Stimulated activated naive CD4-positive, alpha-beta T cell treated with Interleukin-2 at 50 U/mL for 16 hours (primary cell): ENCODE data around the gene WFS1.

Experiments
- DNase-seq: peaks from one replicate; lab custom pipeline; 2025; lab: John Stamatoyannopoulos, UW

The WFS1 gene

DNA sequence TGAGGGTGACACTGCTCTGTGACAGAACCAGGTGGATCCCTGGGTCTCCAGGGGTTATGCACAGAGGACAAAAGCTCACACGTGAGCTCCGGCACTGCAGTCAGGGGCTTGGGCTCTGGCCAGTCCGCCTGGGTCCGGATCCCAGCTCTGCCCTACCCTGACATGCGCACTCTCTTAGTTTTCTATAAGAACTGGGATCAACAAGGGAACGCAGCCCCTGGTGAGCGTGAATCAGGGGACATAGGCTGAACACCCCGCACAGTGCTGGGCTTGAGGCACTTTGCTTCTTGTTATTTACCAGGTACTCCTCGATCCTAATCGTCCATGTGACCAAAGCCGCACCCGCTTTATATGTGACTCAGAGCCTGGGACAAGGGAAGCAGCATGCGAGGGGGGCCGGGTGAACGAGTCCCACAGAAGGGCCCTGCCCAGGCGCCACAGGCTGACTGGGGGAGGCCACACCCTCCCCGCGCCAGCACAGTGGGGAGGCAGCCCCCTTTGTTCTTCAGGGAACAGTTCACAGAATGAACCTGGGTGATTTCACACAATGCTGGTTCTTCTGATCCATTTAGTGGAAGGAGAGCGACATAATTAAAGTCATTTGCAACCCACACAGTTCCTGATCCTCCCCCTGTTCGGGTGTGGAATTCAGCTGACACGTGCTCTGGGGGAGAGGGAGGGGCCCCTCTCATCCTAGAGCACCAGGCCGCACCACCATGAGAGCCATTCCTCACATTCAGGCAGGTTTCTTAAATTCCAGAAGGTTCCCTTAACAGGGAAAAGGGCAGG, 55.5 kb downstream of the WFS1 start:
- DNase-seq: no peak

DNA sequence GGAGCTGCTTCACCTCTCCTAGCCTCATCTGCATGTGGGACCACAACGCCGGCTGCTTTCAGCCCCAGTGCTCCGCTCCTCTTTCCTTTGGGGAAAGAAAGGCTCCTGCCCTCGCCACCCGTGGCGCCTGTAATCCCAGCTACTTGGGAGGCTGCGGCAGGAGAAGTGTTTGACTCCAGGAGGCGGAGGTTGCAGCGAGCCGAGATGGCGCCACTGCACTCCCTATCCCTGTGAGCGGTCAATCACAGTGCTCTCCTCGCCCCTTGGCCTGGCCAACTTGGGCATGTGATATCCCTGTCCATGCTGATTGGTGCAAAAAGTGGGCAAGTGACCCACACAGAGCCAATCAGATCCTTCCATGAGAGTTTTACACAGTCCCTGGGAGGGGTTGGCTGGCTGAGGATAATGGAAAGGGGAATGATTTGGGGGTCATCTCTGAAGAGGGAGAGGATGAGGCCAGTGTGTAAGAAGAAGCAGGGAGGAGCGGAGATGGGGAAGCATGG, 56.2 kb downstream of the WFS1 start:
- DNase-seq: no peak

DNA sequence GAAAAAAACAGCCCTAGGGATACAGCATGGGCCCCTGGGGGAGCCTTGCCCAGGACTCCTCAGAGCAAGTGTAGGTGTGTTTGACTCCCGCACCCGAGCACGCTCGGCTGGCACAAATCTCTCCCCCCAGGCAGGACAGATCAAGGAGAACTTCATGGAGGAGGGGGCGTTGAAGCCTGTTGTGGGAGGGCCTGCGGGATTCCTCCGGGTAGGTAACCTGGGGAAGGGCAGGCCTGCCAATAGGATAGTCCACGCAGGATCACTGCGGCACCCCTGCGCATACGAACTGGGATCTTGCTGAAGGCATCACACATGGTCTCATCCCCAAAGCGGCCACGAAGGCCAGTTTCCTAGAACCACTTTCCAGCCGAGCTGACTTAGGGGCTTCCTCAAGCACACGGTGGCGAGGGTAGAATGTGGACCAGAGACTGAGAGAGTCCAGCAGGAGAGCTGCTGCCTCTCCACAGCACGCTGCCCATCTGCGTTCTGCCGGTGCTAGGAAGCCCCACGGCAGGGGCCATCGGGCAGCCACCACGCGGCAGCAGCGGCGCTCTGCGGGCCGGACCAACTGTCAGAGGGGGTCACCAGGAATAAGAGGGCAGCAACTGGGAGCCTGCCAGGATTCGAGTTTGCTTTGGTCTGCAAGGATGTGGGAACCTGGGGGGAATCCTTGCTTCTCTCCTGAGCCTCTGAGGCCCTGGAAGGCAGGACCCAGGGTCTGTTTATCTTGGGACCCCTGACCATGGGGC, 56.8 kb downstream of the WFS1 start:
- no peak for DNase-seq

DNA sequence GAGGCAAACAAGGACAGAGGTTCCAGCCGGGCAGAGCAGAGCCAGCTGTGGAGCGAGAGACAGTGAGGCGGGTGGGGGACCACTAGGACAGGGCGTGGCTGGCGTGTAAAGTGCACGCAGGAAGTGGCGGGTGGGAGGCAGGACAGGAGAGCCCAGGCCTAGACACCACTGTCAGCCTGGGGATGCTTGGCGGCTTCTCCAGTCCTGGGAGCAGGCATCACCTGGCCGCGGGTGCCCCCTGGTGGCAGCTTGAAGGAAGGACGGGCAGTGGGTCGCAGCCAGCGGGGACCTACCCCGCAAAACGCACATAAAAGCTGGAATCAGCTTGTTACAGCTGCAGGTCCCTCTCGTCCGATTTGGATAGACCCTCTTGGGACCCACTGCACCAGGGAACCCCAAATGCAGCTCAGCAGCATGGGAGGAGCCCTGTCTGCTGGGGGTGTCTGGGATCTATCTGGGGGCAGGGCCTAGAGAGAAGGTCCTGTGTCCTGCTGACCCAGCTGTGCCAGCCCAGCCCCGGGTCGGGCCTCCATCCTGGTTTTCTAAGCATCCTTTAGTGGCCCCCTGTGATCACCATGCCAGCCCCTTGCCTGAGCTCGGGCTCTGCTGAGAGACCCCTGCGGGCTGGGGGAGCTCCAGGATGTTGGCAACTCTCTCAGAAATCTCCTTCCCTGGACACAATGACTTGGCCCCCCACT, 57.7 kb downstream of the WFS1 start:
- DNase-seq: peak; percentile 69

DNA sequence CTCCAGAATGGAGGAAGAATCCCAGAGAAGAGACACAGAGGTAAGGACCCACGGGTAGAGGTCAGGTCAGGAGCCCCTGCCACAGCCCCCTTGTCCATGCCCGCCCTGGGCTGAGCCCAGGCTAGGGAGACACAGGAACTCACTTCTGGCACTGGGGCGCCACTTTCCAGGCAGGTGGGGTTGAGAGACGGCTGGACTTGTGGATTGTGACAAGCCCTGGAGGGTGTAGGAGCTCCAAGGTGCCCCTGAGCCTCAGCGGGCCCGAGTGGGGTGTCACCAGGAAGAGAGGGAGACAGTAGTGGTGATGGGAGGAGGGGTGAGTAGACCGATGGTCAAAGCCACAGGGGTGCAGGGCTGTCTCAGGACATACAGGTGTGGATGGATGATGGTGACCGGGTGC, 58.9 kb downstream of the WFS1 start:
- DNase-seq: no peak

DNA sequence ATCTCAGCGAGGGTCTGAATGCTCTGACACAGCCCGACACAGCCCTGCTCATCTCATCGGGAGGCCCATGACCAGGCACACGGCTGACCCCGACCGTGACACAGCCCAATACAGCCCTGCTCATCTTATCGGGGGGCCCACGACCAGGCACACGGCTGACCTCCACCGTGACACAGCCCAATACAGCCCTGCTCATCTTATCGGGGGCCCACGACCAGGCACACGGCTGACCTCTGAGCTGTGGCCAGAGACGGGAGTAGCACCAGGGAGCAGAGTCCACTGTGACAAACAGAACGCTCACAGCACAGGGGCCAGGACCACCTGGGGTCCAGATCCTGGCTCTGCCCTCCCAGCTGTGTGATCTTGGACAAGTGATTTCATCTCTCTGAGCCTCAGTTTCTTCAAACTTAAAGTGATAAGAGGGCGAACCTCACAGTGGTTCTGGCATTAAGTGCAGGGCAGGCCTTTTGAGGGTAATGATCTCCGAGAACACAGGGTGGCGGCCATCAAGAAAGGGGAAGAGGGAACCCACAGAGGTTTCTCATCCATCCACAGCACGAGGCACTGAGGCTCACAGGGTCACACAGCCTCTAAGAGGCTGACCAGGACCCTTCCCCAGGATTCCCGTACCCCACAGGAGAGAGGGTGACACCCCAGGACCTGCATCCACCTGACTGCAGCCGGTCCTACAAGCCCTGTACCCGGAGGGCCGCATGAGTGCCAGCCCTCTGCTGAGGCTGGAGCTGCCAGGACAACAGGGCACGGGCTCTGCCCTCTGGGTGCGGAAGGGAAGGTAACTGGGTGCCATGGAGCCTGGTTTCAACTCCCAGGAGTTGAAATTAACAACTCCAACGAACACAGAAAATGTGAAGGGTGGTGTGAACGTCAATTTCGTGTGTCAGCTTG, 60.1 kb downstream of the WFS1 start:
- no peak for DNase-seq

DNA sequence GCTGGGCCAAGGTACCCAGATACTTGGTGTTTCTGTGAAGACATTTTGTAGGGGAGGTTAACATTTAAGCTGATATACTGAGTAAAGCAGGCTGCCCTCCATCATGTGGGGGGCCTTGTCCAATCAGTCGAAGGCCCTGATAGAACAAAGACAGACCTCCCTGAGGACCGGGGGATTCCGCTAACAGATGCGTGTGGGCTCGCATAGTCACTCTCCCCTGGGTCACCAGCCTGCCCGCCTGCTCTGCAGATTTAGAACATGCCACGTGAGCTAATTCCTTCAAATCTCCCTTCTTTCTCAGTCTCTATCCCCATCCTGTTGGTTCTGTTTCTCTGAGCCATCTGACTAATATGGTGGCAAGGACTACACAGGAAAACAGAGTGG, 60.7 kb downstream of the WFS1 start:
- no peak for DNase-seq

DNA sequence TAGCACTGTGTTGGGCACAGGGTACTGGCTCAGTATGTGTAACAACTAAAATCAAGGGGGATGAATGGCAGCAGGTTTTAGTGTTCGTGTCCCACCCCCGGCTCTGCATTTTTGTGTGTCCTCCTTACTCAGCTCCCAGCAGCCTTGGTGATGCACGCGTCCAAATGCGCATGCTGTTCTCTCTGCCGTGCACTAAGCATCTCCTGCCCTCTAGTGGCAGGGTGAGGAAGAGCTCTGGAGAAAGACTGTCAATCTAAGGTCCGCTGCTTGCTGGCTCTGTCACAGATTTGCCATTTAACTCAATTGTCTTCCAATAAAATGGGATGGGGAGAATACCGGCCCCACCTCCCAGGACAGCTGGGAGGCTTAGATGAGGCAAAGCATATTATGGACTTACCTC, 61.4 kb downstream of the WFS1 start:
- DNase-seq: no peak

DNA sequence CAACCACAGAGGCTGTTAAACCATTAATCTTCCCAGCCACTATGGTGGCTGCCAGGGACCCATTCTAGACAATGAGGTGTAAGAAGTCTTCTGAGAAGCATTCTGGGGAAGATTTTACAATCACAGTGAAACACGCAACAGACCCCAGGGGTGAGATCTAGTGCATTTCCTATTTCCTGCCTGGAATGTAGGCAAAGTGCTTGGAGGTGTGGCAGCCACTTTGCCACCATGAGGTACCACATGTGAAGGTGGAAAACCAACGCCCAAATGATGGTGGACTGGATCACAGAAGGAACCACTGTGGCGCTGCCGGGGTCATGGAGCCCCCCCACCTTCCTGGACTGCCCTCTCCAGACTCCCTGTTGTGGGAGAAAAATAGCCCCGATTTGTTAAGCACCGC, 61.8 kb downstream of the WFS1 start:
- no peak for DNase-seq

DNA sequence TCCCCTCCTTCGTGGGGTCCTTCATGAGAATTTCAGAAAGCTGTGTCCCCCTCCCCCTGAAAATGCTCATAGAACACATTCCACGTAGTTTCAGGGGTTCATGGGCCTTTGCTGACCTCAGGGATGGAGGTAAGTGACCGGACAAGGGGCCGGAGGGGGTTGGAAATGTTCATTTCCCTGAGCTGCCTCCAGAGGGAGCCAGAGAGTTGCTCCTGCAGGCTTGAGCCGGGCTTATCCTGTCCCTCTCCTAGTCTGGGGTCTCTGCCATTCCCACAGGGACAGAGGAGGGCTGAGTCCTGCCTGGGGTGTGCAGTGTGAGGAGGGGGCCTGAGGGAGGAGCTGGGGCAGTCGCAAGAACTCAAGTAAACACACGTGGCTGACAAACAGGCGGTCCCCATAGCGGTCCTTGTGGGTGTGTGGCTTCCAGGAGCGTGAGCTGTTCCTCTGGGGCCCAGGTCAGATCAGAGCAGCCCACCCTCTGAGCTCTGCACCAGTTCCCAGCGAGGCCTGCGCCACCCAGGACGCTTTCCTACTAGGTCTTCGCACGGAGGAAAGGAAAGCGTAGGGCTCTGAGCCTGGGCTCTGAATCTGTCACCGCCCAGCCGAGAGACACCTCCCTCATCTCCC, 62.5 kb downstream of the WFS1 start:
- DNase-seq: no peak

DNA sequence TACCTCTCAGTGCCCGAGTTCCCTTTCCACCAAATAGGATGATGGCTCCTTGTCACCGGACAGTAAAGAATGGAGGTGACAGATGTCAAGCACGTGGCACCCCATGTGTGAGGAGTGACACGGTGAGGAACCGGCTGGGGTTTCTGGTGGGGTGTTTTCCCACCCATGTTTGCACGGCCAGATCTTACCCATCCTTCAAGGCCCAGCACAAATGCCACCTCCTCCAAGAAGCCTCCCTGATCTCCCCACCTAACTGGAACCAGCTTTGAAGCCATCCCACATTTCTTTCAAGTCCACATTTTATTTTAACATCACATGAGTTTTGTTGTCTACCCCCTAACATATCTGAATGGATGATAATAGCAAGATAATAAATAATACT, 63.0 kb downstream of the WFS1 start:
- no peak for DNase-seq

DNA sequence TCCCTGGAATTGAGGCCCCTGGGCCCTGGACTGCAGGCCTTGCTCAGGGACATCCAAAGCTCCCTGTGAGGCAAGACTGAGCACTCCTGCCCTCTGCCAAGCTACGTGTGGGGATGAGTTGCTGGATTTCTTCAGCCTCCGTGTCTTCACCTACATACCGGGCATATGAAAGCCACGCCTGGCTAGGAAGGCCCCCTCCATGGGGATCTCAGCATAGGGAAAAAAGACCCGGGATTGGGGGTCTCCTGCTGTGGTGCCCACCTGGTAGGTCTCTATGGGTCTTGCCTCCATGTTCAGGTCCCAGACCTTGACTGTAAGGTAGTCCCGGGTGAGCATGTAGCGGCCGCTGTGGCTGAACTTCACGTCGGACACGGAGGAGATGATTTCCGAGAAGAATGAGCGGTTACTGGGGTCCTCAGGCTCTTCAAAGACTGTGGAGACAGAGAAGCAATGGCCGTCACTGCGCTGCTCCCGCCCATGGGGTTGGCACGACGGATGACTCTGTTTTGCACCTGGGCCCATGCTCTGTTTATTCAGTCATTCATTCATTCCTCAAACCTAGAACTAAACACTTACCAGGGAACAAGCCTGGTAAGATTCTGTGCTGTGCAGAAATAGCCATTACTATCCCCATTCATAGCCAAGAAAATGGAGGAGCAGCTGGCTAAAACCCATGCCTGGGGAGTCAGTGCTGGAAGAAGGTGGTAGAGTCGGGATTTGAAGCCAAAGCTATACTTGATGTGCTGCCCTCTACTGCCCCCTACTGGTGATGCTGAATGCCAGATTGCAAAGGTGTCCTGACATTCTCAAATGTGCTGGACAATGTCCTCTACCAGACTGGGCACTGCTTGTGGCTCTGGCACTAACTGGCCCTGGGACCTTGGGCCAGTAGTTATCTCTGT, 63.9 kb downstream of the WFS1 start:
- no peak for DNase-seq

DNA sequence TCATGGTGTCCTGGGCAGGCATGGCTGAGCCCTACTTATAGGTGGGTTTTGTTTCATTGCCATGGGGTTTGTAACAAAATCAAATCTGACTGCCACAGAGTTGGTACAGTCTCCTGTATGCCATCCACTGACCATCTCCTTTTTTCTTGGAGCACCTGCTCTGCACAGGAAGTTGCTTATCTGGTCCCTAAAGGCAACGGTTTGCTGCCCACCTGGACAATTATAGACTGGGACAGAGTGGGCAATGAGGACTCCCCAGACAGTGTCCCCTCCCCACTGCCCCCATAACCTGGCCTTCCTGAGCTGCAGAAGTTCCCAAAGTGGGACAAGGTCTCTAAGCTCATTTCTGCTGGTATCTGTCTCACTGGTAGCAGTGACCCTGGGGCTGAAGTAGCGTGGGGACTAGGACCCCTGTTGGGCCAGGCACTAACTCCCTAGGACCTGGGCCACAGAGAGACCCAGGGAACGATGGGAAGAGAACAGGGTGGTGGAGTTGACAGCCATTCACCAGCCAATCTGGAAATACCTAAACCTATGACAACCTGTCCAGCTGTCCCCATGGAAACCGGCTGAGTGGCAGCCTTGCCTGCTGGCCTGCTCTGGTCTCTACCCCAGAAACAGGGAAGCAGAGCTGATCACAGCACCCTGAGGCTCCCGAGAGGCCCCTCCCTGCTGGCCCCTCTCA, 64.7 kb downstream of the WFS1 start:
- DNase-seq: no peak

DNA sequence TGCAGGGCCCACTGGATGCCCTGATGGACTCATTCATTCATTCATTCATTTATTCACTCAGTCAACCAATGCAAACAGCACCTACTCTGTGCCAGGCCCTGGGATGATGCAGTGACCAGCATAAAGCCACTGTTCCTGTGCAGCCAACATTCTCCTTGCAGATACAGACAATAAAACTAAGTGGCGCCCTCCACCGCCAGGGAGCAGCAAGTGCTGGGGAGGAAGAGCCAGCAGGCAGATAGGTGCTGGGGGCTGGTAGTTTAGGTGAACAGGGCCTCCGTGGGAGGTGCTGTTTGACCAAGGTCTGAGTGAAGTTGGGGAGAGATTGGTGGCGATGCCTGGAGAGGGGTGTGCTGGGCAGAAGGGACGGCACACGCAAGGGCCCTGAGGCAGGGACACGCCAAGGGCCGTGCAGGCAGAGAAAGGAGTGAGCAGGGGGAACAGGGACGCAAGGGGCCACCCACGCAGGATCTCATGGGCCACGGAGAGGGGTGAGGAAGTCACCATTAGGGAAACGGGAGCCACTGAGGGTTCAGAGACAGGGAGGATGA, 65.5 kb downstream of the WFS1 start:
- no peak for DNase-seq

DNA sequence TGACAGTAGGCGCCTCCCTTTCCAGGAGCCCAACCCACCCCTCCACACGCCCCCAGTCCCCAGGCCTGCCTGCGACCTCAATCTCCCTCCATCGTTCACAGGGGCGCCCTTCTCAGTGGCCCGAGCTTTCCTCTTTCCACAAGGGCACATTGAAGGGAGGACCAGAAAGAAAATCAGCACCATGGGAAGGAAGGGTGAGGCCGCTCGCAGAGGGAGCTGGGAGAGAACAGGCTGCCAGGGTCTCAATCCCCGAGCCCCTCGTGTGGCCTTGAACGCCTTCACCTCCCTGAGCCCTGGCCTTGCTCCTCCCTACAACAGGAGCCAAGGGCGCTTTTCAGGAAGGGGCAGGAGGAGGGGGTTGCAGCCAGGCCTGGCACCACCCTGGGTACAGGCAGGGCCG, 66.5 kb downstream of the WFS1 start:
- DNase-seq: no peak

DNA sequence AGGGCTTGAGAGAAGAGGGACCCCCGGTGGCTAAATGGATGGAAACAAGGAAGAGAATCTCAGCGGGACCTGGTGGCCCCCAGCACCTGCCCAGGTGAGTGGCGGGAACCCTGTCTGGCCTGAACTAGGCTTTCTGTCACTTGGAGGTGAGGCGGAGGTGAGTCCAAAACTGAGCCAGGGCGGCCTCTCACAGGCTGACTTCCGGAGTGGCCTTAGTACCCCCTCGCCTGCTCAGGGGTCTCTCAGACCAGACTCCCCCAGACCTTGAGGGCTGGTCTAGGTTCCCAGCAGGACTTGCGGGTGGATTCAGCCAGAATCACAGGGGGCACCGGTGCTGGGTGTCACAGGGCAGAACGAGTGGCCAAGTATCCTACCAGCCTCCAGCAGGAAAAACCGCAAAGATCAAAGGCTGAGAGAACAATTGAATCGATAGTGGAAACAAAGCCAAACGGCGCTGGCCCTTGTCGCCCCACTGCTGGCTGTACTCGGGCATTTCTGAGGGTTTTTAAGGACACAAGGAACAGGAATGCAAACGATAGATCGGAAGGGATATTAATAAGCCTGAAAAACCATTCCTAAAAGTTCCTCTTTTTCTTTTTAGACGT, 67.8 kb downstream of the WFS1 start:
- no peak for DNase-seq

DNA sequence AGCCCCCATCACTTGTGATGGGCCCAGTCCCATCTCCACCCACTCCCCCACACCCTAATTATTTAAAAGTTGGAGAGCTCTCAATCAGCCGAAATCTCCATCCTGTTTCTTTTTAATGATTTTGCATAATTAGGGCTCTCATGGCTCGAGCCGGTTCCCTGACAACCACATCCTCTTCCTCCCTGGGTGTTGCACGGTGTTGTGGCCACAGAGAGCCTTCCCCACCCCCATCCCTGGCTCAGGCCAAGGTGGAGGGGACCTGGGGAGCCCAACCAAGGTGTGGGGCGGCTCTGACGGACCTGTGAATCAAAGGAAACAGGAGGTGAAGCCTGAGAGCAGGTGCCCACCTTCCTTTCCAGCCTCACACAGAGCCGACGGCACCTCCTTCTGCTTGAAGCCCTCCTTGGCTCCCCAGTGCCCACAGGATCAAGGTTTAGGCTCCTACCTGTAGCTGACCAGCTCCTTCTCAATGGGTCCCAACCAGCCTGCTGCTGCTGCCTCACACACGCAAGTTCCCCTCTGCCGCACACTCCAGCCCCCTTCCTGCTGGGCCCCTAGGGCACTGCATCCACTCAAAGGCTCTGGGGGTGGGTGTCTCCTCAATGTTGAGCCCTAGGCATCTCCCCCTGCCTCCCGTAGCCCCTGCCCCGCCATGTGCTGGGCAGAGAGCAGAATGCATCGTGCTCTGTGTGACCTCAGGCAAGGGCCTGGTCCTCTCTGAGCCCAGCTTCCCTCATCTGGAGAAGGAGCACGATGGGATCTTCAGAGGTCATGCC, 68.7 kb downstream of the WFS1 start:
- no peak for DNase-seq
